ENCODE results near the gene G6PC1.

DNA sequence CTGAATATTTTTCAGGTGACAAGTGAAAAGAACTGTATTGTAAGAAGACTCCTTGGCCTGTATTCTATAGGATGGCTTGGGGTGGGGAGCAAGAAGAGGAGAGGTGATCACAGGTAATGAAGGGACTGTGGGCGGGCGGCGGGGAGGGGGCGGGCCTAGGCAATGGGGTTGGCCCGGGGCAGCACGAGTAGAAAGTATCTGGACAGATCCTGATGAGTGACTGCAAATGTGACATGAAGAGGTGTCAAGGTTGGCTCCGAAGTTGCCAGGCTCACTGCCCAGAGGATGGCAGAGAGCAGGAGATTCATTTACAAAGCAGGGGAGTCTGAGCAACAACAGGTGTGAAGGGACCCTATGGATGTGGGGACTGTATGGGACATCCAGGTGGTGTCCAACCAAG, 10.8 kb upstream of the G6PC1 start:
- TF ChIP-seq, protein P1, sequence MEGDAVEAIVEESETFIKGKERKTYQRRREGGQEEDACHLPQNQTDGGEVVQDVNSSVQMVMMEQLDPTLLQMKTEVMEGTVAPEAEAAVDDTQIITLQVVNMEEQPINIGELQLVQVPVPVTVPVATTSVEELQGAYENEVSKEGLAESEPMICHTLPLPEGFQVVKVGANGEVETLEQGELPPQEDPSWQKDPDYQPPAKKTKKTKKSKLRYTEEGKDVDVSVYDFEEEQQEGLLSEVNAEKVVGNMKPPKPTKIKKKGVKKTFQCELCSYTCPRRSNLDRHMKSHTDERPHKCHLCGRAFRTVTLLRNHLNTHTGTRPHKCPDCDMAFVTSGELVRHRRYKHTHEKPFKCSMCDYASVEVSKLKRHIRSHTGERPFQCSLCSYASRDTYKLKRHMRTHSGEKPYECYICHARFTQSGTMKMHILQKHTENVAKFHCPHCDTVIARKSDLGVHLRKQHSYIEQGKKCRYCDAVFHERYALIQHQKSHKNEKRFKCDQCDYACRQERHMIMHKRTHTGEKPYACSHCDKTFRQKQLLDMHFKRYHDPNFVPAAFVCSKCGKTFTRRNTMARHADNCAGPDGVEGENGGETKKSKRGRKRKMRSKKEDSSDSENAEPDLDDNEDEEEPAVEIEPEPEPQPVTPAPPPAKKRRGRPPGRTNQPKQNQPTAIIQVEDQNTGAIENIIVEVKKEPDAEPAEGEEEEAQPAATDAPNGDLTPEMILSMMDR (IDR thresholded peaks at IDR 0.05) = no peak
- TF ChIP-seq POLR2A (IDR thresholded peaks at IDR 0.05) = no peak

Measured in thyroid gland (tissue), 4 donors.